Progenitor cell of endocrine pancreas (in vitro differentiated cells): ENCODE results near the gene NEDD4. TPM values are rescaled to one million over a fixed set of nuclear protein-coding genes. Genes with fewer than 3 reads are reported as not detected.

Source experiments
- DNase-seq: peaks from one replicate; pipeline ENCODE4 v3.0.0; 2021; ENCODE audit warnings: low spot score; ENCODE audit not compliant: unreplicated experiment
- H3K27ac Mint-ChIP-seq: 2 replicates; pipeline ENCODE4 v1.8.0; 2021; ENCODE audit warnings: mild to moderate bottlenecking, moderate library complexity, mixed read lengths
- H3K27me3 Mint-ChIP-seq: 2 replicates; pipeline ENCODE4 v1.8.0; 2021; ENCODE audit warnings: mixed read lengths
- H3K36me3 Mint-ChIP-seq: 2 replicates; pipeline ENCODE4 v1.8.0; 2022; ENCODE audit warnings: mixed read lengths; ENCODE audit not compliant: insufficient read depth
- H3K4me1 Mint-ChIP-seq: 2 replicates; pipeline ENCODE4 v1.8.0; 2021; ENCODE audit warnings: low read depth, mixed read lengths
- H3K4me3 Mint-ChIP-seq: 2 replicates; pipeline ENCODE4 v1.8.0; 2021; ENCODE audit warnings: low read depth, mild to moderate bottlenecking, moderate library complexity, mixed read lengths
- H3K9me3 Mint-ChIP-seq: 2 replicates; pipeline ENCODE4 v1.8.0; 2021; ENCODE audit warnings: low read depth, mixed read lengths
- total RNA-seq: library from RNA; stranded (reverse); gene quantifications from 2 replicates; pipeline ENCODE4 v1.2.1, GENCODE V29; 2021
- TF ChIP-seq, protein P1 (sequence below): fragments of 200-600 bp; sonication (generic); IDR thresholded peaks from one replicate; pipeline ENCODE4 v1.5.0; 2021; ENCODE audit warnings: antibody characterized with exemption, mild to moderate bottlenecking; ENCODE audit not compliant: unreplicated experiment

NEDD4 gene
- total RNA-seq, 1 donor from 2014 or later: 12.3 TPM

GRCh38 chr15:55991802-55992768, 1.3 kb downstream of the NEDD4 start:
- TF ChIP-seq, protein P1, sequence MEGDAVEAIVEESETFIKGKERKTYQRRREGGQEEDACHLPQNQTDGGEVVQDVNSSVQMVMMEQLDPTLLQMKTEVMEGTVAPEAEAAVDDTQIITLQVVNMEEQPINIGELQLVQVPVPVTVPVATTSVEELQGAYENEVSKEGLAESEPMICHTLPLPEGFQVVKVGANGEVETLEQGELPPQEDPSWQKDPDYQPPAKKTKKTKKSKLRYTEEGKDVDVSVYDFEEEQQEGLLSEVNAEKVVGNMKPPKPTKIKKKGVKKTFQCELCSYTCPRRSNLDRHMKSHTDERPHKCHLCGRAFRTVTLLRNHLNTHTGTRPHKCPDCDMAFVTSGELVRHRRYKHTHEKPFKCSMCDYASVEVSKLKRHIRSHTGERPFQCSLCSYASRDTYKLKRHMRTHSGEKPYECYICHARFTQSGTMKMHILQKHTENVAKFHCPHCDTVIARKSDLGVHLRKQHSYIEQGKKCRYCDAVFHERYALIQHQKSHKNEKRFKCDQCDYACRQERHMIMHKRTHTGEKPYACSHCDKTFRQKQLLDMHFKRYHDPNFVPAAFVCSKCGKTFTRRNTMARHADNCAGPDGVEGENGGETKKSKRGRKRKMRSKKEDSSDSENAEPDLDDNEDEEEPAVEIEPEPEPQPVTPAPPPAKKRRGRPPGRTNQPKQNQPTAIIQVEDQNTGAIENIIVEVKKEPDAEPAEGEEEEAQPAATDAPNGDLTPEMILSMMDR: no peak
- no peak overlapping the region for H3K27ac Mint-ChIP-seq

DNA sequence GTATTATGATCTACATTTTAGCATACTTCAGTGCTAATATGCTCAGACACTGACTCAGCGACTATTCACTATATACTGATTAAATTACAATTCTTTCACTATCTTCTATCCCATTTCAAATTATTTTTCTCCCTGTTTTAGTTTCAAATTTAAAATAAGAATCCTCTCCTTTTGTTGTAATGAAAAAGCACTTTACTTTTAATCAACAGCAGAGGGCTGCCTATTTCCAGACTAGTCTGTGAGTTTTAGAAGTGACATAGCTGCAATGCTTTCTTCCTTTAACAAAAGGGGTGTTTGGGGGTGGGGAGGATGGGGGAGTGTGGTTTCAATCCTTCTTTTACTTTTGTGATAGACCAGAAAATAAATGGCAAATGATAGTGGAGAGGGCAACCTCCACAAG, 2.4 kb downstream of the NEDD4 start:
- TF ChIP-seq, protein P1: no peak
- no peak overlapping the region for H3K27ac Mint-ChIP-seq
- no peak overlapping the region for H3K4me3 Mint-ChIP-seq
- H3K9me3 Mint-ChIP-seq: no peaks in the 10 kb centered on the region
- DNase-seq: no peak
- H3K4me1 Mint-ChIP-seq: peaks cover 20% of the 10 kb centered on the region
- H3K27me3 Mint-ChIP-seq: peaks cover 2% of the 10 kb centered on the region
- H3K36me3 Mint-ChIP-seq: peaks cover 9% of the 10 kb centered on the region

More at GRCh38 chr15:55991802-55992768, 1.3 kb downstream of the NEDD4 start:
- DNase-seq: no peak
- peaks cover 20% of the 10 kb centered on the region for H3K4me1 Mint-ChIP-seq
- peak overlapping the region; percentile 90 for H3K4me3 Mint-ChIP-seq
- peaks cover 12% of the 10 kb centered on the region for H3K27me3 Mint-ChIP-seq
- H3K9me3 Mint-ChIP-seq: no peaks in the 10 kb centered on the region
- peaks cover 6% of the 10 kb centered on the region for H3K36me3 Mint-ChIP-seq

DNA sequence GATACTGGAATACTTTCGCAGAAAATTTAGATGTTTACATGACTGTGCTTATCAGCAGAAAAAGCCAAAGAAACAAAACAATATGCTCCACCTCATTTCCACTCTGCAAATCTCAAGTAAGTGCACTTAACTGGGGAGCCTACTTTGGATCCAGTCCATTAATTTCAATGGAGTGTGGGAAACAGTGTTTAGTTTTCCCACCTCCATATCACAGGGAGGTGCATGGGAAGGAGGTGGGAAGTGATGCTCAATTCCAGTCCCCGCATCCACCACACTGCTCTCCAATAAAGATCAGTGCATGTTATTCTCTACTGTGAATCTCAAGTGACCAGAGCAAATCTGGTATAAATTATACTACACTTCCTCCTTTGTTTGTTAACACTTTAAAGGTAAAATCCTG, 2.9 kb downstream of the NEDD4 start:
- Mint-ChIP-seq H3K4me3 (no peak overlapping the region), H3K36me3 (peaks cover 11% of the 10 kb centered on the region), H3K9me3 (no peaks in the 10 kb centered on the region), H3K27ac (no peak overlapping the region), H3K27me3 (no peaks in the 10 kb centered on the region), H3K4me1 (peaks cover 20% of the 10 kb centered on the region)
- TF ChIP-seq, protein P1: no peak
- no peak for DNase-seq

DNA sequence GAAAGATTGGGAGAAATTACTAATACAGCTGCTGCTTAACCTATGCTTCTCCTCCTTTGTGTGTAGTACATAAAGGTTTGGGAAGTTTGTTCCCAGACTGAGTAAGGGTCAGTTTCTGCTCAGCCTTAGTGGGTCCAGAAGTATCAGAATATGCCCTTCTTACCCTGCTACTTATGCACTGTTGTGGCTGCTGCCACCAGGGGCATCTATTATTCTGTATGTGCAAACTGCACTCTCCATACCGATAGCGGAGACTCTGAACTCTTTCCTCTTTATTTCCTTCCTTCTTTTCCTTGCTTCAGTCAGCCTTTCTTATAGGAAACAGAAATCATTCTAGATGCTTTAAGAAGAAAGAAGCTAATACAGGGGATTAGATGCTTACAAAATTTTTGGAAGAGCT, 4.0 kb downstream of the NEDD4 start:
- H3K36me3 Mint-ChIP-seq: peaks cover 11% of the 10 kb centered on the region

DNA sequence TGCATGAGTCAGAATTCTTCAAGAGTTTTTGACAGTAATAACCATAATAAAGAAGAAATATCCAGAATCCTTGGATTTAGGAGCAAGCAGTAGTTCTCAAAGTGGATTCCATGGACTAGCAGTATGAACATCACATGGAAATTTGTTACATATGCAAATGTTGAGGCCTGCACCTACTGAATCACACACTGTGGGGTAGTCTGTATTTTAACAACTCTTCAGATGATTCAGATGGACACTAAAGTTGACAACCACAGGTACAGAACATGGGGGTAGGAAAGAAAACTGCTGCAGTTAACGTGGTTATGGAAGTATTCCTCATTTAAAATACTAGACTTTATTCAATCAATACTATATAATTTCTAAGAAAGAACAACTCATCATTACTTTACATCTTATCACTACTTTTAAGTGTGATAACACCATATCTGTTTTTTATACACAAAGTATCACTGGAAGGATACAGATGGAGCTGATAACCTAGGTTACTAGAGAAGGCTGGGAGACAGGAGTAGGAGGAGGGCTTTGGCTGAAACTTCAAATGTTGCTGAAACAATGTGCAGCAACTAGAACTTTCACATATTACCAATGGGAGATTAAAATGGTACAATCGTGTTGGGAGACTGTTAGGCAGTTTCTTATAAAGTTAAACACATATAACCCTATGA, 11.7 kb downstream of the NEDD4 start:
- H3K36me3 Mint-ChIP-seq: peaks cover 12% of the 10 kb centered on the region
- no peak overlapping the region for H3K27ac Mint-ChIP-seq
- H3K4me1 Mint-ChIP-seq: peaks cover 2% of the 10 kb centered on the region
- TF ChIP-seq, protein P1: no peak
- no peak overlapping the region for H3K4me3 Mint-ChIP-seq
- no peaks in the 10 kb centered on the region for H3K27me3 Mint-ChIP-seq
- no peaks in the 10 kb centered on the region for H3K9me3 Mint-ChIP-seq
- DNase-seq: no peak

More for the DNA sequence above, 4.0 kb downstream of the NEDD4 start:
- no peaks in the 10 kb centered on the region for H3K27me3 Mint-ChIP-seq
- H3K27ac Mint-ChIP-seq: peak overlapping the region; percentile 37
- no peaks in the 10 kb centered on the region for H3K9me3 Mint-ChIP-seq
- TF ChIP-seq, protein P1: no peak
- no peak for DNase-seq
- peaks cover 23% of the 10 kb centered on the region for H3K4me1 Mint-ChIP-seq
- no peak overlapping the region for H3K4me3 Mint-ChIP-seq
